BJ (cell line): ENCODE data around the gene CD79A. TPM values are rescaled to one million over a fixed set of nuclear protein-coding genes. Genes with fewer than 3 reads are reported as not detected.

Source experiments
- CTCF ChIA-PET: fragments of 350-600 bp; formaldehyde crosslinking; extraction: SDS; loops from one replicate; lab custom pipeline; 2021; ENCODE audit warnings: antibody characterized with exemption, inconsistent platforms; lab: Yijun Ruan, JAX
- POLR2A ChIA-PET: fragments of 300-600 bp; sonication (Branson Sonifier 250); formaldehyde crosslinking; extraction: SDS; loops from one replicate; lab custom pipeline; 2021; ENCODE audit warnings: antibody characterized with exemption; lab: Charles Lee
- DNase-seq: peaks from one replicate; pipeline ENCODE4 v3.0.0-alpha.2; 2011; ENCODE audit warnings: low read depth
- H3K27me3 ChIP-seq: 2 replicates; pipeline ENCODE4 v1.6.0; 2011; ENCODE audit warnings: low read length; ENCODE audit not compliant: control insufficient read depth, insufficient read depth
- H3K36me3 ChIP-seq: 2 replicates; pipeline ENCODE4 v1.5.1; 2011; ENCODE audit warnings: low read length; ENCODE audit not compliant: control insufficient read depth, insufficient read depth
- H3K4me3 ChIP-seq: 2 replicates; pipeline ENCODE4 v1.5.1; 2011; ENCODE audit warnings: low read depth, mild to moderate bottlenecking, control low read depth, low read length
- polyA plus RNA-seq: library from polyadenylated mRNA; depleted of rRNA; stranded (reverse); fragments of >200 nt; gene quantifications from 2 replicates; pipeline ENCODE4 v1.2.3, GENCODE V29; 2011
- TF ChIP-seq, protein P1 (sequence below): IDR thresholded peaks from 2 replicates; pipeline ENCODE4 v1.5.1; 2011; ENCODE audit warnings: low read depth, mild to moderate bottlenecking, control low read depth, inconsistent platforms, low read length, moderate library complexity; ENCODE audit not compliant: insufficient read depth

CD79A gene
- polyA plus RNA-seq, 1 experiment, result 0.37 TPM

DNA sequence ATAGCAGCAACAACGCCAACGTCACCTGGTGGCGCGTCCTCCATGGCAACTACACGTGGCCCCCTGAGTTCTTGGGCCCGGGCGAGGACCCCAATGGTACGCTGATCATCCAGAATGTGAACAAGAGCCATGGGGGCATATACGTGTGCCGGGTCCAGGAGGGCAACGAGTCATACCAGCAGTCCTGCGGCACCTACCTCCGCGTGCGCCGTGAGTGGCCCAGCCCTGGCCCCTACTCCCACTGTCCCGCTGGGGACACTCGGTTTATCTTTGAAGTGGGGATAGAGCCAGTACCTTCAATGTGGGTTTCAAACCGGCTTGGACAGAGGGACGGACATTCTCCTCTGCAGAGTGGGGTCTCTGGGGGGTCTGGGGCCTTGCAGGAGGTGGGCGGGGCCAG is 2.0 kb downstream of the CD79A start:
- CTCF ChIA-PET, result no interaction called here
- no peak overlapping the region for H3K4me3 ChIP-seq
- POLR2A ChIA-PET, result no interaction called here
- DNase-seq, result no peak
- TF ChIP-seq, protein P1, sequence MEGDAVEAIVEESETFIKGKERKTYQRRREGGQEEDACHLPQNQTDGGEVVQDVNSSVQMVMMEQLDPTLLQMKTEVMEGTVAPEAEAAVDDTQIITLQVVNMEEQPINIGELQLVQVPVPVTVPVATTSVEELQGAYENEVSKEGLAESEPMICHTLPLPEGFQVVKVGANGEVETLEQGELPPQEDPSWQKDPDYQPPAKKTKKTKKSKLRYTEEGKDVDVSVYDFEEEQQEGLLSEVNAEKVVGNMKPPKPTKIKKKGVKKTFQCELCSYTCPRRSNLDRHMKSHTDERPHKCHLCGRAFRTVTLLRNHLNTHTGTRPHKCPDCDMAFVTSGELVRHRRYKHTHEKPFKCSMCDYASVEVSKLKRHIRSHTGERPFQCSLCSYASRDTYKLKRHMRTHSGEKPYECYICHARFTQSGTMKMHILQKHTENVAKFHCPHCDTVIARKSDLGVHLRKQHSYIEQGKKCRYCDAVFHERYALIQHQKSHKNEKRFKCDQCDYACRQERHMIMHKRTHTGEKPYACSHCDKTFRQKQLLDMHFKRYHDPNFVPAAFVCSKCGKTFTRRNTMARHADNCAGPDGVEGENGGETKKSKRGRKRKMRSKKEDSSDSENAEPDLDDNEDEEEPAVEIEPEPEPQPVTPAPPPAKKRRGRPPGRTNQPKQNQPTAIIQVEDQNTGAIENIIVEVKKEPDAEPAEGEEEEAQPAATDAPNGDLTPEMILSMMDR, result no peak
- no peaks in the 10 kb centered on the region for H3K36me3 ChIP-seq
- H3K27me3 ChIP-seq, result no peaks in the 10 kb centered on the region

DNA sequence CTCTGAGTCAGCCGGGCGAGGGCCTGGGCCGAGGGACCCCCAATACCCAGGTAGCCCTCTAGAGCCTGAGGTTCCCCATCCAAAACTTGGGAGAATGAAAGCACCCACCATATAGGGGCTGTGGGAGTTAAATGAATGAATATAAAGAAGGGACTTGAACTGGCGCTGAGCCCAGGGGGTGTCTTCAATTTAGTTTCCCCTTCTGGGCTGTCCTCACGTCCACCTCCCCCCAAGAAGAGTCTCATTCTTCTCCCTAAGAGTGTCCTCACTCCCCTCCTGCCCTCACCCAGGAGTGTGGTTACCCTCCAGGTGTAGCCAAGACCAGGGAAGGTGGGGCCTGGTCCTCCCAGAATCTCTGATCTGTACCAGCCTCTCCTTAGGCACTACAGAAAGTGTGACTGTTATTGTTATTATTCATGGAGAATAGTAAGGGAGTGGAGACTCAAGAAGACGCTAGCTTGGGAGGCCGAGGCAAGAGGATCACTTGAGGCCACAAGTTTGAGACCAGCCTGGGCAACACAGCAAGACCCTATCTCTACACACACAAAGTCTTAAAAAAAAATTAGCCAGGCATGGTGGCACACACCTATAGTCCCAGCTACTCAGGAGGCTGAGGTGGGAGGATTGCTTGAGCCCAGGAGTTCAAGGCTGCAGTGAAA is 2.7 kb downstream of the CD79A start:
- no peak overlapping the region for H3K4me3 ChIP-seq
- no peak for DNase-seq
- ChIA-PET CTCF (no interaction called here), POLR2A (no interaction called here)
- no peaks in the 10 kb centered on the region for H3K27me3 ChIP-seq
- TF ChIP-seq, protein P1, result no peak
- H3K36me3 ChIP-seq, result no peaks in the 10 kb centered on the region

DNA sequence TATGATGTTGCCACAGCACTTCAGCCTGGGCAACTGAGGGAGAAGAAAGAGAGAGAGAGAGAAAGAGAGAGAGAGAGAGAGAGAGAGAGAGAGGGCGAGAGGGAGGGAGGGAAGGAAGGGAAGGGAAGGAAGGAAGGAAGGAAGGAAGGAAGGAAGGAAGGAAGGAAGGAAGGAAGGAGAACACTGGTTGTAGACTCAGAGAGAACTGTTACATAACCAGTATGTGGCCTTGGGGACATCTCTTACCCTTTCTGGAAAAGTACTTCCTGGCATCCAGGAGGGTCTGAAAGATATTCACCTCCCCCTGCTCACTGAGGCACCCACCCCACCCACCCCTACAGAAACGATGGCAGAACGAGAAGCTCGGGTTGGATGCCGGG is 3.2 kb downstream of the CD79A start:
- ChIA-PET CTCF (interaction anchor here (0.9 kb wide), 1 partner anchor 12 kb away, joined by 3 read pairs; no protein-coding TSS in a partner anchor), POLR2A (no interaction called here)
- DNase-seq, result no peak
- Histone ChIP-seq H3K27me3 (no peaks in the 10 kb centered on the region), H3K36me3 (no peaks in the 10 kb centered on the region), H3K4me3 (no peak overlapping the region)
- TF ChIP-seq, protein P1, result no peak

DNA sequence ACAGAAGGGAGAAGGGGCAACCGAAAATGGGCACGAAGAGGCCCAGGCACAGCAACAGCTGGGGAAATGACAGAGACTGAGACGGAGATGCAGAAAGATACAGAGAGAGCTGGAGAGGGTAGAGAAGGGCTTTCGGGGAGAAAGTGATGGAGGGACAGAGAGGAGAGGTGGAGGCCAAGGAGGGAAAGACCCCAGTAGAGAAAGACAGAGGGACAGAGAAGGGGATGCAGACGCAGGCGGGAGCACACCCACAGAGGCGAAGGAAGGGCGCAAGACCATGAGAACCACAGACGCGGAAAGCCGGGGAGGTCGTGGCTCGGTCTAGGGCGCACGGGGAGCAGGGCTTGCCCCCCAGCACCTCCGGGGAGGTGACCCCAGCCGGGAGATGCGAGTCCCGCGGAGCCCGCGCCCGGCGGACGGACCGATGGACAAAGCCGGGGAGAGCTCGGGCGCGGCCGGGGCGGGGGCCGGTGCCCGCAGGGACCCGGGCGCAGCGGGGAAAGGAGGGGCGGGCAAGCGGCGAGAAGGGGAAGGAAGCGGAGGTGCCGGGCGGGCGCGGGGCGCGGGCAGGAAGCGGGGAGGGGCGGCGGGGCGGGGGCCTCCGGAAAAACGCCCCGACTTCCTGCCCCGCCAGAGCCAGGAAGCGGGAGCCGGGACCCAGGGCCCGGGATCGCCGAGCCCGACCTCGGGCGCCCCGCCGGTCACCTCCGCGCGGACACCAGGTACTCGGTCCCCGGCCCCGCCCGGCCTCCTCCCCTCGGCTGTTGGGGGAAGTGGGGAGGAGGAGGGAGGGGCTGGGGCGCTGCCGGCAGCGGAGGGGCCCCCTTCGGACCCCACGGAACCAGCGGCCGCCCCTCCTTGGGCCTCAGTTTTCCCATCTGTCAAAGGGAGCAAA is 5.7 kb downstream of the CD79A start, which contains the start of gene ARHGEF1:
Gene ARHGEF1 (plus strand): TSS at position 617 of the 895 bp plus-strand sequence. CDS start 4,899 bp downstream, outside the sequence.
- POLR2A ChIA-PET, result interaction anchor here (0.6 kb wide), 1 partner anchor 42 kb away, joined by 13 read pairs; no protein-coding TSS in a partner anchor
- DNase-seq, result no peak
- Histone ChIP-seq H3K4me3 (peak within 1 kb of the TSS; percentile 99), H3K36me3 (peaks cover 2% of the 10 kb centered on the region; the same call in 1 of the 2 replicates), H3K27me3 (no peaks in the 10 kb centered on the region)
- TF ChIP-seq, protein P1, result no peak
- CTCF ChIA-PET, result interaction anchor here (0.8 to 2.3 kb wide), 3 partner anchors 9 to 75 kb away, joined by 3 to 7 read pairs (median 4); no protein-coding TSS in a partner anchor

DNA sequence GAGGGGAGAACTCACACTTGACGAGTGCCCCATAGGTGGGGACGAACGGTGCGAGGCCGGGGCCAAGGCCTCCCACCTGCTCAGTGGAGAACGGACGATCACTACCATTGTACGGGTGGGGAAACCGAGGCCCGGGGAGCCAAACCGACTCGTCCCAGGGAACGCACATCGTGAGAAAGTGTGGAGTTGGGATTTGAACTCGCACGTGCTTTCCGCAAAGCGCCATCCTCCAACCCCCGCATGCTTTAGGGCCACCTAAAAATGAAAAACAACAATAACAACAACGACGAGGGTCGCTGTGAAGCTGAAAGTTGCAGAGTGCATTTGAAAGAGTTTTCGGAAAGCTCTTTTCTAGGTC is 6.4 kb downstream of the CD79A start:
- CTCF ChIA-PET, result interaction anchor here (0.7 to 2.3 kb wide), 3 partner anchors 10 to 74 kb away, joined by 3 to 7 read pairs (median 3); no protein-coding TSS in a partner anchor

More for the DNA sequence above, 6.4 kb downstream of the CD79A start:
- H3K27me3 ChIP-seq, result no peaks in the 10 kb centered on the region
- H3K4me3 ChIP-seq, result peak overlapping the region; percentile 99
- H3K36me3 ChIP-seq, result peaks cover 5% of the 10 kb centered on the region
- DNase-seq, result no peak
- POLR2A ChIA-PET, result no interaction called here
- TF ChIP-seq, protein P1, result no peak
